22Rv1 (cell line): Measurements from ENCODE around the gene DTNBP1.

Source experiments
- CTCF ChIP-seq: fragments of 450-650 bp; IDR thresholded peaks from 2 replicates; pipeline ENCODE4 v1.5.1; 2017; ENCODE audit warnings: mild to moderate bottlenecking
- ZFX ChIP-seq: fragments of 450-650 bp; IDR thresholded peaks from 2 replicates; pipeline ENCODE4 v1.6.1; 2017; ENCODE audit warnings: antibody characterized with exemption, borderline replicate concordance

- TF ChIP-seq CTCF (no peak), ZFX (no peak)
These were observed 134.0 kb downstream of the DTNBP1 start for GRCh38 chr6:15528870-15529269.
